ENCODE data around the gene AKAP13. TPM values are rescaled to one million over a fixed set of nuclear protein-coding genes. Genes with fewer than 3 reads are reported as not detected.

AKAP13 gene
- total RNA-seq, 1 experiment from 2014 or later = 47.3 TPM

- no peak for DNase-seq
- no peak overlapping the region for H3T11ph ChIP-seq (ENCODE audit: low read length)
- no peak overlapping the region for H3K56ac ChIP-seq (ENCODE audit: insufficient read length, low read depth, low read length)
- no peak overlapping the region for H3K4me3 Mint-ChIP-seq
- peaks cover 3 to 58% (median 51%) of the 10 kb centered on the region in 3 experiments; a peak in 6 of 7 replicates for H3K36me3 Mint-ChIP-seq (ENCODE audit: insufficient read depth in 1 of 3, low read depth in 3 of 3)
- H3K27me3 ChIP-seq (ENCODE audit: insufficient read depth, low read length) = no peaks in the 10 kb centered on the region
- H3K23ac ChIP-seq (ENCODE audit: insufficient read length, low read depth, low read length) = no peak overlapping the region
- H3K4me1 ChIP-seq (ENCODE audit: insufficient read depth, low read length) = no peaks in the 10 kb centered on the region
- no peak overlapping the region for H2BK120ac ChIP-seq (ENCODE audit: low read depth, low read length, poor library complexity, severe bottlenecking)
- H3K23me2 ChIP-seq (ENCODE audit: insufficient read length, low read depth, low read length, poor library complexity, severe bottlenecking) = no peaks in the 10 kb centered on the region
- no peak overlapping the region for H3K4me2 ChIP-seq (ENCODE audit: insufficient read depth, insufficient read length, low read length)
- no peaks in the 10 kb centered on the region for H3K79me2 ChIP-seq (ENCODE audit: insufficient read depth, low read length)
- H2BK5ac ChIP-seq (ENCODE audit: insufficient read length, low read length) = no peak overlapping the region
- H3K27me3 Mint-ChIP-seq (ENCODE audit: low read depth) = no peaks in the 10 kb centered on the region
- H4K20me1 ChIP-seq (ENCODE audit: control insufficient read depth, insufficient read depth, insufficient read length) = no peaks in the 10 kb centered on the region
- no peak overlapping the region for H3K27ac Mint-ChIP-seq
- H2BK12ac ChIP-seq (ENCODE audit: insufficient read length, low read depth, low read length) = no peak overlapping the region
- H3K4ac ChIP-seq (ENCODE audit: low read depth, low read length) = no peak overlapping the region
- H3K4me1 Mint-ChIP-seq = peaks cover 6% of the 10 kb centered on the region in 2 experiments; a peak in 3 of 4 replicates
- no peak overlapping the region for H3K9ac ChIP-seq (ENCODE audit: extremely low read depth, insufficient read length, low read length)
- H2AFZ ChIP-seq (ENCODE audit: low read length) = no peak overlapping the region
- no peak overlapping the region for H2BK15ac ChIP-seq (ENCODE audit: low read depth, low read length)
- no CpG with 5 or more reads among the region's 12 CpGs for WGBS (ENCODE audit: extremely low coverage, insufficient read length, low lambda C conversion rate)
- no peaks in the 10 kb centered on the region for H3K9me3 ChIP-seq (ENCODE audit: control insufficient read depth, low read depth, low read length)
- no peak overlapping the region for H3K14ac ChIP-seq (ENCODE audit: insufficient read depth, low read length)
- H4K8ac ChIP-seq (replicated peaks; ENCODE audit: insufficient read length, low read depth, low read length) = no peak overlapping the region
- H3K18ac ChIP-seq (ENCODE audit: insufficient read length, low read depth, low read length) = no peak overlapping the region
- H2AK5ac ChIP-seq (ENCODE audit: insufficient read length, low read length) = no peak overlapping the region
- H4K91ac ChIP-seq (ENCODE audit: insufficient read length, low read depth, low read length) = no peak overlapping the region
- no peak for TF ChIP-seq CTCF (conservative IDR thresholded peaks at IDR 0.05)
- no peaks in the 10 kb centered on the region for H3K9me3 Mint-ChIP-seq
- H4K5ac ChIP-seq (ENCODE audit: insufficient read length, low read depth, low read length) = no peak overlapping the region
- no peak overlapping the region for H3K27ac ChIP-seq (ENCODE audit: insufficient read length, low read depth, low read length)
- H3K79me1 ChIP-seq (ENCODE audit: insufficient read depth, low read depth, low read length, poor library complexity, severe bottlenecking) = no peaks in the 10 kb centered on the region
- H2BK20ac ChIP-seq (ENCODE audit: low read depth, low read length, poor library complexity, severe bottlenecking) = no peak overlapping the region
These were observed 338.0 kb downstream of the AKAP13 start for GRCh38 chr15:85718271-85718971.
